HG03196 (cell line): ENCODE results near the gene RASA3.
"Not testable (repeated sequence)": the region's sequence is repeated elsewhere in the genome, so short reads cannot be mapped to it uniquely, and the experiment has no call there.

ENCODE experiments used
- ATAC-seq: cut with Tn5 transposase; IDR thresholded peaks from one replicate; pipeline ENCODE4 v1.9.1; 2021; ENCODE audit not compliant: unreplicated experiment

Gene RASA3, protein sequence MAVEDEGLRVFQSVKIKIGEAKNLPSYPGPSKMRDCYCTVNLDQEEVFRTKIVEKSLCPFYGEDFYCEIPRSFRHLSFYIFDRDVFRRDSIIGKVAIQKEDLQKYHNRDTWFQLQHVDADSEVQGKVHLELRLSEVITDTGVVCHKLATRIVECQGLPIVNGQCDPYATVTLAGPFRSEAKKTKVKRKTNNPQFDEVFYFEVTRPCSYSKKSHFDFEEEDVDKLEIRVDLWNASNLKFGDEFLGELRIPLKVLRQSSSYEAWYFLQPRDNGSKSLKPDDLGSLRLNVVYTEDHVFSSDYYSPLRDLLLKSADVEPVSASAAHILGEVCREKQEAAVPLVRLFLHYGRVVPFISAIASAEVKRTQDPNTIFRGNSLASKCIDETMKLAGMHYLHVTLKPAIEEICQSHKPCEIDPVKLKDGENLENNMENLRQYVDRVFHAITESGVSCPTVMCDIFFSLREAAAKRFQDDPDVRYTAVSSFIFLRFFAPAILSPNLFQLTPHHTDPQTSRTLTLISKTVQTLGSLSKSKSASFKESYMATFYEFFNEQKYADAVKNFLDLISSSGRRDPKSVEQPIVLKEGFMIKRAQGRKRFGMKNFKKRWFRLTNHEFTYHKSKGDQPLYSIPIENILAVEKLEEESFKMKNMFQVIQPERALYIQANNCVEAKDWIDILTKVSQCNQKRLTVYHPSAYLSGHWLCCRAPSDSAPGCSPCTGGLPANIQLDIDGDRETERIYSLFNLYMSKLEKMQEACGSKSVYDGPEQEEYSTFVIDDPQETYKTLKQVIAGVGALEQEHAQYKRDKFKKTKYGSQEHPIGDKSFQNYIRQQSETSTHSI

GRCh38 chr13:114132419-114133121 is at the start of gene RASA3:
Gene RASA3 (minus strand): TSS chr13:114132623. CDS start chr13:114132489, 134 bp downstream.
- ATAC-seq = peak; percentile 49

GRCh38 chr13:114179087-114179658 is 46.8 kb upstream of the RASA3 start, which contains the start of gene CFAP97D2:
Gene CFAP97D2 (plus strand): TSS chr13:114179257. CDS start chr13:114179331, 74 bp downstream.
- no peak for ATAC-seq

- no peak for ATAC-seq
Observed at GRCh38 chr13:114177245-114178010, 45.0 kb upstream of the RASA3 start.

DNA sequence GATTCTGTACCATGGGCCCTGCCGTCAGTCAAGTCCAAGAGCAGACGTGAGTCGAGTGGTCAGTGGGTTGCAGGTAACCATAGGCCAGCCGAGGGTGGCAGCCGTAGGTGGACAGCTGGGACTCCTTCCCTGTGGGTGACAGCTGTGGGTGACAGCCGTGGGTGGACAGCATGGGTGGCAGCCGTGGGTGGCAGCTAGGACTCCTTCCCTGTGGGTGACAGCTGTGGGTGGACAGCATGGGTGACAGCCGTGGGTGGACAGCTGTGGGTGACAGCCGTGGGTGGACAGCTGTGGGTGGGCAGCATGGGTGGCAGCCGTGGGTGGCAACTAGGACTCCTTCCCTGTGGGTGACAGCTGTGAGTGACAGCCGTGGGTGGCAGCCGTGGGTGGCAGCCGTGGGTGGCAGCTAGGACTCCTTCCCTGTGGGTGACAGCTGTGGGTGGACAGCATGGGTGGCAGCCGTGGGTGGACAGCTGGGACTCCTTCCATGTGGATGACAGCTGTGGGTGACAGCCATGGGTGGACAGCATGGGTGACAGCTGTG is 44.0 kb upstream of the RASA3 start:
- not testable (repeated sequence) for ATAC-seq

DNA sequence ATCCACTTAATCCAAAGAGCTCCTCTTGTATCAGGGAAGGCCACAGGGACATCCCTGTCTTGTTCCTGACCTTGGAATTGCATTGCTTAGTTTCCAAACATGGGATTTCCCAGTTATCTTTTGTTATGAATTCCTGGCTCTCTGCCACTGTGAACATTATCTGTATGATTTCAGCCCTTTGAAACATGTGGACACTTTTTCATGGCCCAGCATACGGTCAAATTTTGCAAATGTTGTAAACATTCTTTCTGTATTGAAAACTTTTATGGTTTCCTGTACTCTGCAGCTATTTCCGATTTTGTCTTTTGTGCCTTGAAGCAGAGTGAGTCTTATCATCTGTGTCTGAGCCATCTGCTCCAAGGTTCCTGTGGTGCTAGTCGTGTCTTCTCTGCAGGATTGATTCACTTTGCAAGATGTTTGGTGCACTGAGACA is 42.1 kb upstream of the RASA3 start:
- no peak for ATAC-seq

- ATAC-seq = no peak
Observed at GRCh38 chr13:114173745-114174144, 41.3 kb upstream of the RASA3 start.

DNA sequence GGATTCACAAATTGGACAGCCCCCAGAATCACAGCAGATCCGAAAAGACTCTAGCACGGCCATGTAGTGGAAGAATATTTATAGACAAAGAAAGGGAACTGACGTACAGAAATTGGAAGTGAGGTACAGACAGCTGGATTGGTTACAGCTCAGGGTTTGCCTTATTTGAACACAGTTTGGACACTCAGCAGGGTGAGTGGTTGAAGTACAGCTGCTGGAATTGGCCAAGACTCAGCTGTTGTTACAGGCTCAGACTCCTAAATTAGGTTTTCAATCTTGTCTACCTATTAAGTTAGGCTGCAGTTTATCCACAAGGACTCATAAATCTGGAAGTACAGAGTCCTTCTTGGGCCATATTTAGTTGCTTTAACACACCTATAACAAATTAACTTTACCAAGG is 40.8 kb upstream of the RASA3 start:
- ATAC-seq = no peak

- ATAC-seq = no peak
Observed at GRCh38 chr13:114167885-114168284, 35.5 kb upstream of the RASA3 start.

DNA sequence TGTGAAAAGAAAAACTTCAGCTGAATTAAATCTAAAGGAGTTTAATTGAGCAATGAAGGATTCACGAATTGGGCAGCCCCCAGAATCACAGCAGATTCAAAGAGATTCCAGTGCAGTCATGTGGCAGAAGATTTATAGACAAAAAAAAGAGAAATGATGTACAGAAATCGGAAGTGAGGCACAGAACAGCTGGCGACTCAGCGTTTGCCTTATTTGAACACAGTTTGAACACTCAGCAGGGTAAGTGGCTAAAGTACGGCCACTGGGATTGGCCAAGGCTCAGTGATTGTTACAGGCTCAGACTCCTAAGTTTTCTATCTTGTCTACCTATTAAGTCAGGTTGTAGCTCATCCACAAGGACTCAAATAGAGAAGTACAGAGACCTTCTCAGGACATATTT is 35.0 kb upstream of the RASA3 start:
- no peak for ATAC-seq

DNA sequence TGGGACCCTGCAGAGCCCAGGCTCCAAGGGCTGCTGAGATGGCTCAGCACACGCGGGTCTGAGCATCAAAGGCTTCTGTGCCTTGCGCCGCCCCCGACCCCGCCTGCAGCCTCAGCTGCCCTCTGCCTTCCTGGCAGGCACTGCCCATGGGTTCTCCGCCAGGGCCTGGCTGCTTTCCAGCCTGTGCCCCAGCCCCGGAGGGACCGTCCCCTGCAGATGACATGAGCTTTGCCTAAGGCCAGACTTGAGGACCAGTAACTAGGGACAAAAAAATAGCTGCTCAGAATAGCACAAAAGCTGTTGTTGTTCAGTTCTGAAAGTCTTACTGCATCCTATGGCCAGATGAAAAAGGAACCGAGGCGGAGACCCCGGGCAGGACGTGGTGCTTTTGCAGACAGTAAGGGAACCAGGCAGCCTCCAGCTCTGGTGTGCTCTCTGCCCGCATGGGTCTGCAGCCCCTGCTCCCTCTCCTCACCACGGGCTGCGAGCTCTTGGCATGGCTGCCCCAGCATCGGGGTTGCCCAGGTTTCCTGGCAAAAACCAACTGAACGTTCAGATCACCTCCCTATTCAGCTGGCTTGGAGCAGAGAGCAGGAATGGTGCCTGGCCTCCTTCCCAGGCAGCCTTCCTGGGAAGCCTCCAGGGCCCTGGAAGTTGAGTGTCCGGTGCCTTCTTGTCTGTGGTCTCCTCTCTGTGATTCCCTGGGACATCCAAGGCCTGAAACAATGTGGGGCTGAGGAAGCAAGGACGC is 34.1 kb upstream of the RASA3 start:
- ATAC-seq = no peak

GRCh38 chr13:114164681-114165429 is 32.4 kb upstream of the RASA3 start:
- no peak for ATAC-seq

DNA sequence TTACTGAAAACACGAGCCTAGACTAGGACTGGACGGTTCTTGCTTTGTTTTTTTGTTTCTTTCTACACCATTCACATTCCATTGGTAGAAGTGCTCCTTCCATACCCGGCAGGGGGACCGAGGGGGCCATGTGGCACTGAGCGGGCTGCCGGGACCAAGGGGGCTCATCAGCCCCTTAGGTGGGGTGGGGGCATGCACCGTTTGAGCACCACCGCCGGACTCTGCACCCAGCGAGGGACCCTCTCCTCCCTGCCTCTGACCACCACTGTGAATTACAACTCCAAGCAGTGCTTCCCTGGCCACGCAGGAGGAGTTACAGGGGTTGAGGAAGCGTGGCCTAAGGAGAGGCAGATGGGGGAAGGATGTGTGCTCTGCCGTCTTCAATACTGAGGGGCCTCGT is 31.6 kb upstream of the RASA3 start:
- ATAC-seq = no peak

- no peak for ATAC-seq
Observed at GRCh38 chr13:114162533-114162922, 30.1 kb upstream of the RASA3 start.

- no peak for ATAC-seq
Observed at GRCh38 chr13:114161644-114162532, 29.5 kb upstream of the RASA3 start.

DNA sequence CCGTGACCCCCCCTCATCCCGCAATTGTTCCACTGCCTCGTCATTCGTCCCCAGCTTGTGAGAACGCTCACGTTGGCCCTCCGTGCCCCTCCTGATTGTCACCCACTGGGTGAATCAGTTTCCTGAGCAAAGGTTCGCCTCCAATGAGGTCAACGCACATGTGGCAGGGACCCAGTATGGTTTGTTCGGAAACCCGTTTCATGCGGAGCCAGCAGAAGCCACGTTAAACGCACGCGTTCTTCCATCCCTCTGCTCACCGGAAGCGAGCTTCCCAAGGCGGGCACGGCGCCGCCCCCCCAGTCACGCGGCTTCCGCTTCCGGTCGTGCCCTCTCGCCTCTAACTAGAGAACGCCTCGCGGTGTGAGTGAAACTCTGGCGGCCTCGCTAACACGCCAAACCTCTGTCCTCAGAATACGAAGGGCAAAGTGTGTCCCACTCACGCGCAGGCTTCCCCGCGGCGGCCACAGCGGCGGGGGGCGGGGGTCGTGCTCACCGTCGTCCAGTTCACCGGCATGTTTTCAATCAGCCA is 28.7 kb upstream of the RASA3 start:
- no peak for ATAC-seq

- not testable (repeated sequence) for ATAC-seq
Observed at GRCh38 chr13:114158869-114159666, 26.6 kb upstream of the RASA3 start.
